Vagina (tissue), 2 donors: ENCODE measurements around the gene RFFL.
"Not testable (repeated sequence)": the region's sequence is repeated elsewhere in the genome, so short reads cannot be mapped to it uniquely, and the experiment has no call there.

Experiments used
- CTCF ChIP-seq, 3 experiments: fragments of 450-650 bp in 2 of 3; fragments of 200-600 bp in 1 of 3; sonication (generic) in 1 of 3; IDR thresholded peaks; one replicate each; pipeline ENCODE4 v1.5.1; 2017 to 2019; ENCODE audit warnings: antibody characterized with exemption in 3 of 3, mild to moderate bottlenecking in 2 of 3, moderate library complexity in 2 of 3
- POLR2A ChIP-seq, 2 donors: fragments of 450-650 bp; IDR thresholded peaks; one replicate each; pipeline ENCODE4 v1.6.1; 2017; ENCODE audit warnings: antibody characterized with exemption in 2 of 2, mild to moderate bottlenecking in 2 of 2, moderate library complexity in 2 of 2
- POLR2AphosphoS5 ChIP-seq, 2 donors: sonication (generic); formaldehyde crosslinking; IDR thresholded peaks; one replicate each; pipeline ENCODE4 v1.9.0; 2017; ENCODE audit warnings: antibody characterized with exemption in 2 of 2, mild to moderate bottlenecking in 2 of 2, low read depth in 1 of 2; ENCODE audit not compliant: insufficient read depth in 1 of 2

DNA sequence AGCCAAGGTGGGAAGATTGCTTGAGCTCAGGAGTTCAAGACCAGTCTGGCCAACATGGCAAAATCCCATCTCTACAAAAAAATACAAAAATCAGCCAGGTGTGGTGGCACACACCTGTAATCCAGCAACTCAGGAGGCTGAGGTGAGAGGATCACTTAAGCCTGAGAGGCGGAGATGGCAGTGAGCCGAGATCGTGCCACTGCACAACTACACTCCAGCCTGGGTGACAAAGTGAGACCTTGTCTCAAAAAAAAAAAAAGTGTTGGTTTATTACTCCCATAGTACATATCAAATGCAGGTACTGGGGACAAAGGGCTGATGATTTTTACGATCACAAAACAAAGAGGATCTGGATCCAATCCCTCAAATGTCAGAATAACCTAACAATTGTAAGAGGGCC, 35.4 kb downstream of the RFFL start:
- not testable (repeated sequence) for TF ChIP-seq CTCF (IDR thresholded peaks at IDR 0.05); POLR2A (IDR thresholded peaks at IDR 0.05); POLR2AphosphoS5 (IDR thresholded peaks at IDR 0.05; ENCODE audit: insufficient read depth in 1 of 2, low read depth in 1 of 2)
